HEK293 (cell line): ENCODE results near the gene UGGT1.

Experiments used
- CTCF ChIA-PET: fragments of 350-600 bp; formaldehyde crosslinking; extraction: SDS; loops from one replicate; lab custom pipeline; 2021; ENCODE audit warnings: antibody characterized with exemption; lab: Yijun Ruan, JAX
- POLR2A ChIA-PET: fragments of 300-600 bp; formaldehyde crosslinking; extraction: SDS; loops from one replicate; lab custom pipeline; 2020; ENCODE audit warnings: antibody characterized with exemption, inconsistent platforms; lab: Yijun Ruan, JAX
- H3K27ac ChIP-seq: fragments of 200-500 bp; sonication (Bioruptor generic); 2 replicates; pipeline ENCODE4 v1.5.1; 2014; ENCODE audit warnings: low read depth, low read length, control low read depth, inconsistent platforms; ENCODE audit errors: extremely low read depth
- H3K36me3 ChIP-seq, 2 experiments: fragments of 200-500 bp in 1 of 2; sonication (Bioruptor generic) in 1 of 2; 1 replicate in 1 of 2; 2 replicates in 1 of 2; pipeline ENCODE4 v1.5.1; 2014 to 2017; ENCODE audit warnings: inconsistent platforms in 2 of 2, low read length in 2 of 2; ENCODE audit not compliant: control insufficient read depth in 2 of 2, insufficient read depth in 1 of 2
- H3K4me1 ChIP-seq: fragments of 200-500 bp; sonication (Bioruptor generic); 2 replicates; pipeline ENCODE4 v1.5.1; 2014; ENCODE audit warnings: mild to moderate bottlenecking, low read length, inconsistent platforms; ENCODE audit not compliant: control insufficient read depth, insufficient read depth
- H3K4me3 ChIP-seq: 2 replicates; pipeline ENCODE4 v1.5.1; 2011; ENCODE audit warnings: low read depth, mild to moderate bottlenecking, control low read depth, low read length, moderate library complexity
- H3K9me3 ChIP-seq: fragments of 200-500 bp; sonication (Bioruptor generic); 2 replicates; pipeline ENCODE4 v1.5.1; 2014; ENCODE audit warnings: low read depth, low read length, inconsistent platforms; ENCODE audit not compliant: control insufficient read depth, insufficient read depth
- GFI1B ChIP-seq: fragments of 450-650 bp; formaldehyde crosslinking; IDR thresholded peaks from 2 replicates; pipeline ENCODE4 v1.5.1; 2016; ENCODE audit warnings: missing biosample characterization, missing genetic modification characterization
- GLI2 ChIP-seq: fragments of 450-650 bp; formaldehyde crosslinking; IDR thresholded peaks from 2 replicates; pipeline ENCODE4; 2017; ENCODE audit warnings: missing biosample characterization, missing genetic modification characterization, low read depth, borderline replicate concordance
- HOXA7 ChIP-seq: sonication (generic); formaldehyde crosslinking; IDR thresholded peaks from 2 replicates; pipeline ENCODE4 v1.8.1; 2022; ENCODE audit warnings: missing genetic modification reagents, borderline replicate concordance
- IKZF3 ChIP-seq: fragments of 450-650 bp; IDR thresholded peaks from 2 replicates; pipeline ENCODE4 v1.5.0; 2018; ENCODE audit warnings: missing biosample characterization, mild to moderate bottlenecking, missing genetic modification characterization, moderate library complexity
- KLF10 ChIP-seq: fragments of 450-650 bp; IDR thresholded peaks from 2 replicates; pipeline ENCODE4 v1.5.1; 2018; ENCODE audit warnings: missing biosample characterization, mild to moderate bottlenecking, missing genetic modification characterization
- KLF8 ChIP-seq: fragments of 450-650 bp; formaldehyde crosslinking; IDR thresholded peaks from 2 replicates; pipeline ENCODE4 v1.5.1; 2016; ENCODE audit warnings: missing biosample characterization, missing genetic modification characterization
- OVOL3 ChIP-seq: fragments of 450-650 bp; formaldehyde crosslinking; IDR thresholded peaks from 2 replicates; pipeline ENCODE4 v1.5.1; 2016; ENCODE audit warnings: missing biosample characterization, missing genetic modification characterization
- PRDM1 ChIP-seq: fragments of 450-650 bp; formaldehyde crosslinking; IDR thresholded peaks from 2 replicates; pipeline ENCODE4; 2016; ENCODE audit warnings: missing biosample characterization, missing genetic modification characterization
- SP2 ChIP-seq: fragments of 450-650 bp; formaldehyde crosslinking; IDR thresholded peaks from 2 replicates; pipeline ENCODE4 v1.5.1; 2016; ENCODE audit warnings: missing biosample characterization, missing genetic modification characterization
- YY1 ChIP-seq: fragments of 450-650 bp; formaldehyde crosslinking; IDR thresholded peaks from 2 replicates; pipeline ENCODE4 v1.5.1; 2018; ENCODE audit warnings: missing biosample characterization, missing genetic modification characterization
- ZNF114 ChIP-seq: fragments of 450-650 bp; formaldehyde crosslinking; IDR thresholded peaks from 2 replicates; pipeline ENCODE4 v1.5.0; 2017; ENCODE audit warnings: missing biosample characterization, missing genetic modification characterization
- ZNF132 ChIP-seq: fragments of 450-650 bp; formaldehyde crosslinking; IDR thresholded peaks from 2 replicates; pipeline ENCODE4 v1.5.1; 2017; ENCODE audit warnings: missing biosample characterization, missing genetic modification characterization, borderline replicate concordance
- ZNF155 ChIP-seq: fragments of 450-650 bp; formaldehyde crosslinking; IDR thresholded peaks from 2 replicates; pipeline ENCODE4 v1.5.1; 2016; ENCODE audit warnings: missing biosample characterization, missing genetic modification characterization
- ZNF157 ChIP-seq: fragments of 450-650 bp; formaldehyde crosslinking; IDR thresholded peaks from 2 replicates; pipeline ENCODE4 v1.5.1; 2016; ENCODE audit warnings: missing biosample characterization, missing genetic modification characterization
- ZNF169 ChIP-seq: fragments of 450-650 bp; formaldehyde crosslinking; IDR thresholded peaks from 2 replicates; pipeline ENCODE4 v1.5.1; 2016; ENCODE audit warnings: missing biosample characterization, missing genetic modification characterization
- ZNF174 ChIP-seq: fragments of 450-650 bp; formaldehyde crosslinking; IDR thresholded peaks from 2 replicates; pipeline ENCODE4 v1.5.0; 2017; ENCODE audit warnings: missing biosample characterization, mild to moderate bottlenecking, missing genetic modification characterization
- ZNF221 ChIP-seq: fragments of 450-650 bp; formaldehyde crosslinking; IDR thresholded peaks from 2 replicates; pipeline ENCODE4 v1.5.1; 2017; ENCODE audit warnings: missing biosample characterization, missing genetic modification characterization, borderline replicate concordance
- ZNF23 ChIP-seq: fragments of 450-650 bp; formaldehyde crosslinking; IDR thresholded peaks from 2 replicates; pipeline ENCODE4 v1.5.1; 2016; ENCODE audit warnings: missing biosample characterization, missing genetic modification characterization, borderline replicate concordance
- ZNF266 ChIP-seq: fragments of 450-650 bp; formaldehyde crosslinking; IDR thresholded peaks from 2 replicates; pipeline ENCODE4 v1.5.1; 2016; ENCODE audit warnings: missing biosample characterization, missing genetic modification characterization, low read depth
- ZNF416 ChIP-seq: fragments of 450-650 bp; formaldehyde crosslinking; IDR thresholded peaks from 2 replicates; pipeline ENCODE4 v1.5.1; 2016; ENCODE audit warnings: missing biosample characterization, missing genetic modification characterization
- ZNF423 ChIP-seq: fragments of 450-650 bp; formaldehyde crosslinking; IDR thresholded peaks from 2 replicates; pipeline ENCODE4 v1.5.1; 2016; ENCODE audit warnings: missing biosample characterization, missing genetic modification characterization
- ZNF433 ChIP-seq: fragments of 450-650 bp; formaldehyde crosslinking; IDR thresholded peaks from 2 replicates; pipeline ENCODE4 v1.5.1; 2016; ENCODE audit warnings: missing biosample characterization, missing genetic modification characterization, low read depth
- ZNF544 ChIP-seq: fragments of 450-650 bp; formaldehyde crosslinking; IDR thresholded peaks from 2 replicates; pipeline ENCODE4 v1.5.0; 2017; ENCODE audit warnings: missing biosample characterization, missing genetic modification characterization
- ZNF600 ChIP-seq: fragments of 450-650 bp; formaldehyde crosslinking; IDR thresholded peaks from 2 replicates; pipeline ENCODE4 v1.5.1; 2016; ENCODE audit warnings: missing biosample characterization, missing genetic modification characterization
- ZNF623 ChIP-seq: fragments of 450-650 bp; formaldehyde crosslinking; IDR thresholded peaks from 2 replicates; pipeline ENCODE4 v1.5.1; 2016; ENCODE audit warnings: missing biosample characterization, missing genetic modification characterization
- ZNF626 ChIP-seq: fragments of 450-650 bp; sonication (Bioruptor Pico); formaldehyde crosslinking; IDR thresholded peaks from 2 replicates; pipeline ENCODE4 v1.5.1; 2018; ENCODE audit warnings: missing biosample characterization, missing genetic modification characterization, inconsistent platforms
- ZNF707 ChIP-seq: fragments of 450-650 bp; formaldehyde crosslinking; IDR thresholded peaks from 2 replicates; pipeline ENCODE4 v1.5.1; 2016; ENCODE audit warnings: missing biosample characterization, missing genetic modification characterization
- ZSCAN30 ChIP-seq: fragments of 450-650 bp; IDR thresholded peaks from 2 replicates; pipeline ENCODE4 v1.5.1; 2018; ENCODE audit warnings: missing biosample characterization, mild to moderate bottlenecking, missing genetic modification characterization, moderate library complexity
- TF ChIP-seq, protein P1 (sequence below): fragments of 450-650 bp; formaldehyde crosslinking; IDR thresholded peaks from 2 replicates; pipeline ENCODE4 v1.5.1; 2016; ENCODE audit warnings: missing biosample characterization, missing genetic modification characterization
- TF ChIP-seq, protein P2 (sequence below): fragments of 450-650 bp; formaldehyde crosslinking; IDR thresholded peaks from 2 replicates; pipeline ENCODE4 v1.5.1; 2016; ENCODE audit warnings: missing biosample characterization, missing genetic modification characterization

Gene UGGT1

GRCh38 chr2:128166746-128167353, 75.8 kb downstream of the UGGT1 start:
- Histone ChIP-seq H3K9me3 (no peaks in the 10 kb centered on the region), H3K36me3 (peaks cover 45 to 83% of the 10 kb centered on the region in 2 experiments), H3K4me3 (no peak overlapping the region), H3K27ac (no peak overlapping the region), H3K4me1 (no peaks in the 10 kb centered on the region)
- CTCF ChIA-PET: interaction anchor here (1.0 kb wide), 1 partner anchor 12 kb away, joined by 4 read pairs; no protein-coding TSS in a partner anchor
- TF ChIP-seq ZNF23 (tag by site-specific recombination) (no peak), ZNF266 (no peak), KLF8 (tag by site-specific recombination) (no peak), ZNF416 (no peak), YY1 (tag by site-specific recombination) (no peak), ZNF174 (no peak), ZNF114 (tag by site-specific recombination) (no peak), ZNF623 (tag by site-specific recombination) (no peak), ZNF626 (tag by site-specific recombination) (no peak), PRDM1 (tag by site-specific recombination) (no peak), ZNF157 (no peak), GLI2 (no peak), ZSCAN30 (tag by site-specific recombination) (no peak), ZNF544 (no peak), HOXA7 (CRISPR knock-in tag) (no peak)
- POLR2A ChIA-PET: no interaction called here

- peaks cover 52 to 94% of the 10 kb centered on the region in 2 experiments for H3K36me3 ChIP-seq
- H3K27ac ChIP-seq: no peak overlapping the region
- ChIA-PET POLR2A (no interaction called here), CTCF (interaction anchor here (0.6 to 1.9 kb wide), 2 partner anchors 105 to 497 kb away, joined by 3 to 6 read pairs; no protein-coding TSS in a partner anchor)
- TF ChIP-seq IKZF3 (tag by site-specific recombination) (no peak), GFI1B (tag by site-specific recombination) (no peak), SP2 (no peak), KLF8 (tag by site-specific recombination) (no peak), PRDM1 (tag by site-specific recombination) (no peak), ZNF423 (tag by site-specific recombination) (no peak), ZNF155 (no peak), OVOL3 (tag by site-specific recombination) (no peak)
- TF ChIP-seq, protein P1, sequence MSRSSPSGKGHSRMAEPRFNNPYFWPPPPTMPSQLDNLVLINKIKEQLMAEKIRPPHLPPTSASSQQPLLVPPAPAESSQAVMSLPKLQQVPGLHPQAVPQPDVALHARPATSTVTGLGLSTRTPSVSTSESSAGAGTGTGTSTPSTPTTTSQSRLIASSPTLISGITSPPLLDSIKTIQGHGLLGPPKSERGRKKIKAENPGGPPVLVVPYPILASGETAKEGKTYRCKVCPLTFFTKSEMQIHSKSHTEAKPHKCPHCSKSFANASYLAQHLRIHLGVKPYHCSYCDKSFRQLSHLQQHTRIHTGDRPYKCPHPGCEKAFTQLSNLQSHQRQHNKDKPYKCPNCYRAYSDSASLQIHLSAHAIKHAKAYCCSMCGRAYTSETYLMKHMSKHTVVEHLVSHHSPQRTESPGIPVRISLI: 0 out of 2 replicates have a peak, but pooled peaks have one; percentile 23
- no peak overlapping the region for H3K4me3 ChIP-seq
- no peaks in the 10 kb centered on the region for H3K4me1 ChIP-seq
- no peaks in the 10 kb centered on the region for H3K9me3 ChIP-seq
Observed at GRCh38 chr2:128169094-128169493, 78.1 kb downstream of the UGGT1 start.

DNA sequence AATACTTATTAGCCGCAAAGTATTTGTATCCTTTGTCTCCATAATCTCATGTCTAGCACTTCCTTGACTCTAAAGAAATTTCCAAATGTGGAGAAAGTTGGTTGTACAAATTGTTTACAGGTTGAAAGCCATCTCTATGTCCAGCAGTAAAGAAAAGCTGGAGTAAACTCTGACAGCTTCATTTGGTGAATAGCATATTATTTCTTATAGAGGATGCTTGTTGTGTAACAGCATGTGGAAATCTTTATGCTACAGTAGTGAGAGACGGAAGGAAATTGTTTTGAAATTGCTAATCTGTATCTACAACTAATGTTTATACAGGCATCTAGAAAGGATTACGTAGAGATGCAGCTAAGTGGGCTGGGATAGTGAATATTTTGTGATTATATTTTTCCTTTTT, 78.5 kb downstream of the UGGT1 start:
- Histone ChIP-seq H3K4me1 (no peaks in the 10 kb centered on the region), H3K9me3 (no peaks in the 10 kb centered on the region), H3K27ac (no peak overlapping the region), H3K36me3 (peaks cover 55 to 95% of the 10 kb centered on the region in 2 experiments), H3K4me3 (no peak overlapping the region)
- ChIA-PET POLR2A (no interaction called here), CTCF (interaction anchor here (0.5 to 1.9 kb wide), 4 partner anchors 106 to 1600 kb away, joined by 3 to 6 read pairs (median 4); no protein-coding TSS in a partner anchor)
- TF ChIP-seq ZNF221 (tag by site-specific recombination) (no peak), ZNF707 (tag by site-specific recombination) (no peak), ZNF433 (tag by site-specific recombination) (no peak), ZNF23 (tag by site-specific recombination) (no peak), ZNF132 (tag by site-specific recombination) (no peak), ZNF169 (tag by site-specific recombination) (no peak), KLF8 (tag by site-specific recombination) (no peak), ZNF600 (tag by site-specific recombination) (no peak), KLF10 (tag by site-specific recombination) (no peak)
- TF ChIP-seq, protein P2, sequence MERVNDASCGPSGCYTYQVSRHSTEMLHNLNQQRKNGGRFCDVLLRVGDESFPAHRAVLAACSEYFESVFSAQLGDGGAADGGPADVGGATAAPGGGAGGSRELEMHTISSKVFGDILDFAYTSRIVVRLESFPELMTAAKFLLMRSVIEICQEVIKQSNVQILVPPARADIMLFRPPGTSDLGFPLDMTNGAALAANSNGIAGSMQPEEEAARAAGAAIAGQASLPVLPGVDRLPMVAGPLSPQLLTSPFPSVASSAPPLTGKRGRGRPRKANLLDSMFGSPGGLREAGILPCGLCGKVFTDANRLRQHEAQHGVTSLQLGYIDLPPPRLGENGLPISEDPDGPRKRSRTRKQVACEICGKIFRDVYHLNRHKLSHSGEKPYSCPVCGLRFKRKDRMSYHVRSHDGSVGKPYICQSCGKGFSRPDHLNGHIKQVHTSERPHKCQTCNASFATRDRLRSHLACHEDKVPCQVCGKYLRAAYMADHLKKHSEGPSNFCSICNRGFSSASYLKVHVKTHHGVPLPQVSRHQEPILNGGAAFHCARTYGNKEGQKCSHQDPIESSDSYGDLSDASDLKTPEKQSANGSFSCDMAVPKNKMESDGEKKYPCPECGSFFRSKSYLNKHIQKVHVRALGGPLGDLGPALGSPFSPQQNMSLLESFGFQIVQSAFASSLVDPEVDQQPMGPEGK (tag by site-specific recombination): no peak
